Epithelial cell of proximal tubule (primary cell): ENCODE data around the gene TMX1. TPM values are rescaled to one million over a fixed set of nuclear protein-coding genes. Genes with fewer than 3 reads are reported as not detected.

Source experiments
- DNase-seq: peaks from one replicate; pipeline ENCODE4 v3.0.0-alpha.2; 2011; ENCODE audit warnings: low read depth
- H3K4me3 ChIP-seq: 2 replicates; pipeline ENCODE4 v1.5.1; 2011; ENCODE audit warnings: low read depth, mild to moderate bottlenecking, low read length
- total RNA-seq: library from RNA; depleted of rRNA; stranded (reverse); fragments of >200 nt; gene quantifications from 2 replicates; pipeline ENCODE4 v1.2.3, GENCODE V29; 2015
- TF ChIP-seq, protein P1 (sequence below): conservative IDR thresholded peaks from 2 replicates; pipeline ENCODE4 v1.5.1; 2012; ENCODE audit warnings: low read depth, mild to moderate bottlenecking, low read length

The TMX1 gene
- 31.4 and 60.7 TPM in 2 replicates for total RNA-seq

GRCh38 chr14:51239813-51240803 is at the start of gene TMX1:
TMX1 (plus strand) TSS chr14:51240247; CDS start chr14:51240293, 46 bp downstream.
- peak; percentile 86 for DNase-seq
- TF ChIP-seq, protein P1, sequence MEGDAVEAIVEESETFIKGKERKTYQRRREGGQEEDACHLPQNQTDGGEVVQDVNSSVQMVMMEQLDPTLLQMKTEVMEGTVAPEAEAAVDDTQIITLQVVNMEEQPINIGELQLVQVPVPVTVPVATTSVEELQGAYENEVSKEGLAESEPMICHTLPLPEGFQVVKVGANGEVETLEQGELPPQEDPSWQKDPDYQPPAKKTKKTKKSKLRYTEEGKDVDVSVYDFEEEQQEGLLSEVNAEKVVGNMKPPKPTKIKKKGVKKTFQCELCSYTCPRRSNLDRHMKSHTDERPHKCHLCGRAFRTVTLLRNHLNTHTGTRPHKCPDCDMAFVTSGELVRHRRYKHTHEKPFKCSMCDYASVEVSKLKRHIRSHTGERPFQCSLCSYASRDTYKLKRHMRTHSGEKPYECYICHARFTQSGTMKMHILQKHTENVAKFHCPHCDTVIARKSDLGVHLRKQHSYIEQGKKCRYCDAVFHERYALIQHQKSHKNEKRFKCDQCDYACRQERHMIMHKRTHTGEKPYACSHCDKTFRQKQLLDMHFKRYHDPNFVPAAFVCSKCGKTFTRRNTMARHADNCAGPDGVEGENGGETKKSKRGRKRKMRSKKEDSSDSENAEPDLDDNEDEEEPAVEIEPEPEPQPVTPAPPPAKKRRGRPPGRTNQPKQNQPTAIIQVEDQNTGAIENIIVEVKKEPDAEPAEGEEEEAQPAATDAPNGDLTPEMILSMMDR, result peak; percentile 4
- peak within 1 kb of the TSS; percentile 93 for H3K4me3 ChIP-seq

DNA sequence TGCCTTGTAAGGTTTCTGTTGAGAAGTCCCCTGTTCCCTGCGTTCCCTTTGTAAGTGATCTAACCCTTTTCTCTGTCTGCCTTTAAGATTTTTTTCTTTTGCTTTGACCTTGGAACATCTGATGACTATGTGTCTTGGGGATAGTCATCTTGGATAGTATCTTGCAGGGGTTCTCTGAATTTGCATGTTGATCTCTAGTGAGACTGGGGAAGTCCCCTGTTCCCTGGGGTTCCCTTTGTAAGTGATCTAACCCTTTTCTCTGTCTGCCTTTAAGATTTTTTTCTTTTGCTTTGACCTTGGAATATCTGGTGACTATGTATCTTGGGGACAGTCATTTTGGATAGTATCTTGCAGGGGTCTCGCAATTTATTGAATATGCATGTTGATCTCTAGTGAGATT is 38.2 kb upstream of the TMX1 start:
- no peak for DNase-seq
- H3K4me3 ChIP-seq, result no peak overlapping the region
- TF ChIP-seq, protein P1, result no peak

GRCh38 chr14:51202914-51203665 is 37.0 kb upstream of the TMX1 start:
- TF ChIP-seq, protein P1, result no peak
- H3K4me3 ChIP-seq, result no peak overlapping the region
- no peak for DNase-seq

- H3K4me3 ChIP-seq, result no peak overlapping the region
- TF ChIP-seq, protein P1, result no peak
- DNase-seq, result no peak
Measured at GRCh38 chr14:51203881-51204280, 36.2 kb upstream of the TMX1 start.

- TF ChIP-seq, protein P1, result no peak
- no peak overlapping the region for H3K4me3 ChIP-seq
- no peak for DNase-seq
Measured at GRCh38 chr14:51205486-51205885, 34.6 kb upstream of the TMX1 start.

DNA sequence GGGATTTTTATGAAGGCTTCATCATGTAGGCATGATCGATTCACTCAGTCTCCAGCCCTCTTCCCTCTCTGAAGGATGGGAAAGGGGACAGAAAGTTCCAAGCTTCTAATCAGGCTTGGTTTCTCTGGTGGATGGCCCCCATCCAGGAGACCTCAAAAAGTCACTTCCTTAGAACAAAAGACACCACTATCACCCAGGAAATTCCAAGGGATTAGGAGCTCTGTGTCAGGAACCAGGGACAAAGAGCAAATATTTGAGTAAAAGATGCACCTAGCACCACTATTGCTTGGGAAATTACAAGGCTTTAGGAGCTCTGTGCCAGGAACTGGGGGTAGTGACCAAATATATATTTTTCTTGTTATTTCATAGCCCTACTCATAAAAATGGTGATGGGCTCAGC is 33.6 kb upstream of the TMX1 start:
- TF ChIP-seq, protein P1, result no peak
- no peak overlapping the region for H3K4me3 ChIP-seq
- DNase-seq, result no peak
